ENCODE results near the gene EFHC1. TPM values are rescaled to one million over a fixed set of nuclear protein-coding genes. Genes with fewer than 3 reads are reported as not detected.

Gene EFHC1
- total and polyA plus RNA-seq, 2 of the 13 experiments (the other 11 are each of a cell fraction or from before 2014, with no cell fraction given), result 23.4 to 29.5 TPM

DNA sequence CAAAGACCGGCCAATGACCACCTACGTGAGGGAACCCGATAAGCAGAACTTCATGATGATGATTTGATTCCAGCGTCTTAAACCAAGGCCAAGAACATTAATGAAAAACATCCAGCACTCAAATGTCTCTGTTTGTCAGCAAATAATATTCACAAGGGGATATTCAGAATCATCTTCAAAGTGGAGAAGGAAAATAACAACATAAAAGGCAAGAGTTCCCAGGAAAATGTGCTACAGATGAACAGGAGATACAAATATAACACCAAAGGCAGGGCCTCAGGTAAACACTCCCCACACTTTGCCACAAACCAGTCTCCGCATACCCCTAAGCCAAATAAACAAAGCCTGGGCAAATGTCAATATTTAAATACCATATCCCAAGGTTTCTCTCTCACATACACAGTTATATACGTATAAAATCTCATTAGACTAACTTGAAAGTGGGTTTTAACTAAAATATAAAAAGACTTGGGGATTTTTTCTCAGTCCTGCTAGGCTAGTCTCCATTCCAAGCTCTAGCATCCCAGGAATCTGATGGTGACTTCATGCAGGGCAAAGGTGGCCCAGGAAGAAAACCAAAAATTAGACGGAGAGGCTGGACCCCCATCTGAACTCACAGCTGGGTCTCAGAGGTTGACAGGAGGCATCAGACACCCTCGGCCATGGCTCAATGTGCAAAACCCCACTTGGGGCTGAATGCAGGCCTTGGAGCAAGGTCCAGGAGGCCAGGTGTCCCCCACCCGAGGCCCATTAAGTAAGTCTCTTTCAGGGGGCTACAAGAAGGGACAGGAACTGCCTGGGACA, 124.7 kb downstream of the EFHC1 start (continued):
- TF ChIP-seq ATF4 (CRISPR knock-in tag; IDR thresholded peaks at IDR 0.05) (no peak), EEA1 (CRISPR knock-in tag; IDR thresholded peaks at IDR 0.05; ENCODE audit: borderline replicate concordance) (no peak), MEIS2 (CRISPR knock-in tag; IDR thresholded peaks at IDR 0.05) (peak; percentile 54; the same call in 1 of the 2 replicates), TEAD3 (CRISPR knock-in tag; optimal IDR thresholded peaks at IDR 0.05; ENCODE audit: borderline replicate concordance) (peak; percentile 50), CBX1 (IDR thresholded peaks at IDR 0.05; ENCODE audit: low read depth) (no peak), KDM2A (CRISPR knock-in tag; IDR thresholded peaks at IDR 0.05; ENCODE audit: borderline replicate concordance, low read depth) (peak; percentile 49), CEBPB (IDR thresholded peaks at IDR 0.05; ENCODE audit: borderline replicate concordance, low read depth, low read length) (no peak), KAT2B (IDR thresholded peaks at IDR 0.05; ENCODE audit: borderline replicate concordance, low read depth, low read length) (no peak), ESRRA (CRISPR knock-in tag; IDR thresholded peaks at IDR 0.05; ENCODE audit: low read depth) (no peak), ZFY (CRISPR knock-in tag; IDR thresholded peaks at IDR 0.05) (peak; percentile 59), ZSCAN31 (CRISPR knock-in tag; IDR thresholded peaks at IDR 0.05; ENCODE audit: low read depth) (no peak), FOXK2 (IDR thresholded peaks at IDR 0.05) (0 out of 2 replicates have a peak, but pooled peaks have one; percentile 27), TCF12 (IDR thresholded peaks at IDR 0.05) (no peak), TCF12 (CRISPR knock-in tag; IDR thresholded peaks at IDR 0.05) (no peak), TGIF2 (CRISPR knock-in tag; IDR thresholded peaks at IDR 0.05) (peak; percentile 42; the same call in 1 of the 2 replicates), CREM (IDR thresholded peaks at IDR 0.05) (peak; percentile 76), CREM (CRISPR knock-in tag; IDR thresholded peaks at IDR 0.05) (no peak), ONECUT2 (CRISPR knock-in tag; IDR thresholded peaks at IDR 0.05) (no peak), IRX3 (CRISPR knock-in tag; IDR thresholded peaks at IDR 0.05; ENCODE audit: borderline replicate concordance, low read depth) (peak; percentile 70; the same call in 1 of the 2 replicates), YEATS4 (CRISPR knock-in tag; IDR thresholded peaks at IDR 0.05; ENCODE audit: borderline replicate concordance) (peak; percentile 32; the same call in 1 of the 2 replicates), ZNF496 (CRISPR knock-in tag; IDR thresholded peaks at IDR 0.05; ENCODE audit: insufficient replicate concordance) (no peak), ZNF362 (CRISPR knock-in tag; IDR thresholded peaks at IDR 0.05; ENCODE audit: borderline replicate concordance) (no peak), GPN1 (CRISPR knock-in tag; IDR thresholded peaks at IDR 0.05; ENCODE audit: borderline replicate concordance) (no peak), ZSCAN20 (CRISPR knock-in tag; IDR thresholded peaks at IDR 0.05; ENCODE audit: borderline replicate concordance) (no peak), ZNF33A (CRISPR knock-in tag; IDR thresholded peaks at IDR 0.05; ENCODE audit: borderline replicate concordance) (0 out of 2 replicates have a peak, but pooled peaks have one; percentile 45)
- TF ChIP-seq, protein P1, sequence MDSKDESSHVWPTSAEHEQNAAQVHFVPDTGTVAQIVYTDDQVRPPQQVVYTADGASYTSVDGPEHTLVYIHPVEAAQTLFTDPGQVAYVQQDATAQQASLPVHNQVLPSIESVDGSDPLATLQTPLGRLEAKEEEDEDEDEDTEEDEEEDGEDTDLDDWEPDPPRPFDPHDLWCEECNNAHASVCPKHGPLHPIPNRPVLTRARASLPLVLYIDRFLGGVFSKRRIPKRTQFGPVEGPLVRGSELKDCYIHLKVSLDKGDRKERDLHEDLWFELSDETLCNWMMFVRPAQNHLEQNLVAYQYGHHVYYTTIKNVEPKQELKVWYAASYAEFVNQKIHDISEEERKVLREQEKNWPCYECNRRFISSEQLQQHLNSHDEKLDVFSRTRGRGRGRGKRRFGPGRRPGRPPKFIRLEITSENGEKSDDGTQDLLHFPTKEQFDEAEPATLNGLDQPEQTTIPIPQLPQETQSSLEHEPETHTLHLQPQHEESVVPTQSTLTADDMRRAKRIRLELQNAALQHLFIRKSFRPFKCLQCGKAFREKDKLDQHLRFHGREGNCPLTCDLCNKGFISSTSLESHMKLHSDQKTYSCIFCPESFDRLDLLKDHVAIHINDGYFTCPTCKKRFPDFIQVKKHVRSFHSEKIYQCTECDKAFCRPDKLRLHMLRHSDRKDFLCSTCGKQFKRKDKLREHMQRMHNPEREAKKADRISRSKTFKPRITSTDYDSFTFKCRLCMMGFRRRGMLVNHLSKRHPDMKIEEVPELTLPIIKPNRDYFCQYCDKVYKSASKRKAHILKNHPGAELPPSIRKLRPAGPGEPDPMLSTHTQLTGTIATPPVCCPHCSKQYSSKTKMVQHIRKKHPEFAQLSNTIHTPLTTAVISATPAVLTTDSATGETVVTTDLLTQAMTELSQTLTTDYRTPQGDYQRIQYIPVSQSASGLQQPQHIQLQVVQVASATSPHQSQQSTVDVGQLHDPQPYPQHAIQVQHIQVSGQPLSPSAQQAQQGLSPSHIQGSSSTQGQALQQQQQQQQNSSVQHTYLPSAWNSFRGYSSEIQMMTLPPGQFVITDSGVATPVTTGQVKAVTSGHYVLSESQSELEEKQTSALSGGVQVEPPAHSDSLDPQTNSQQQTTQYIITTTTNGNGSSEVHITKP (CRISPR knock-in tag; IDR thresholded peaks at IDR 0.05; ENCODE audit: low read depth), result peak; percentile 17; the same call in 1 of the 2 replicates
